Measurements from ENCODE around the gene PROKR2. TPM values are rescaled to one million over a fixed set of nuclear protein-coding genes. Genes with fewer than 3 reads are reported as not detected.

The PROKR2 gene
- total RNA-seq, 2 donors from 2014 or later: not detected

DNA sequence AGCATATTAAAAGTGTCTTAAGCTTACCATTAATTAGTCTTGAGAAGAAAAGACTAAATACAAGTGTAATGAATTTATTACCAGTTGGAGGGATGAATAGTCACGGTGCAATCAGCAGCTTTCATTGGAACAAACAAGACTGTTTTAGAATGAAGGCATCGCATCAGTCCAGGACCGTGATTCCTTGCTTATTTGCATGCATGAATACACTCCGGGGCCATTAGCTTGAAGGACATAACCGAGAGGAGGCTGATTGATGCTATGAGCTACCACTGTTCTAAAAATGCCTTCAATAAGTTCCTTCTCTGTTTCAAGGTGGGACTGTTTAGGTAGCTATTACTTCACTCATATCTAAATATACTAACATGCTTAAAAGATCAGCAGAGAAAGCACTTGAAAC, 17.9 kb downstream of the PROKR2 start:
- peaks cover 6% of the 10 kb centered on the region for H3K27me3 Mint-ChIP-seq (ENCODE audit: insufficient read depth)
- H3K27me3 ChIP-seq (ENCODE audit: control insufficient read depth, insufficient read depth, low read length, poor library complexity, severe bottlenecking): peaks cover 20% of the 10 kb centered on the region
- WGBS, 2 experiments (ENCODE audit: insufficient coverage in 1 of 2, insufficient read length in 1 of 2): 91 to 97% methylated on average over 5 of the region's 5 CpGs

DNA sequence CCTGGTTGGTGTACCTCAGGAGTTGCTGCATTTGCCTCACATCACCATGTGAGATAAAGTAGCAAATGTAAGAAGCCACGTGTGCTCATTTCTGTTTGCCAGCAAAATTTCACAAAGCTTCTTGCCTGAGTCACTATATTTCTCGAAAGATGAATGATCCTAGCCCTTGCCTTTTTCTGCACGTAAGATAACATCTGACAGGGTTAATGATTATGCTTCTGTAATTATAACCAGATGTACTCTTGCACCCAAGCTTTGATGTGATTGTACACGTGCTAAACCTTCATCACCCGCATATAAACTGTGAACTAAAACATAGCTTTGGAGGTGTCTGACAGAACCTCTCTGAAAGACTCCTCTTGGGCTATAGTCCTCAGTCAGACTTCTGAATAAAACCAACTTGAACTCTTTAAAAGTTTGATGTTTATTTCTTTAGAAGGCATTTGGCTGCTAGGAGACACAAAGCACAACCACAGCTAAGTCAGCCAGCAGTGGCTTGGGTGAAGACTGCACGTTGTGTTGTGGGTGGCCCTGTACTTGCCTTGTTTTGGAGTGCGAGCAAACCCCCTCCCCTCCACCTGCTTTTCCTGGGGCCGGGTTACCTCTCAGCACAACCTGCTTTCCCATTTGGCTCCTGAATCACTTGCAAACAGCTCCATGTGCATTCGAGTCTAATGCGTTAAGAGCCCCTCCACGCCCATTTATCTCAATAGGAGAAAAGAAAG, 19.3 kb downstream of the PROKR2 start:
- Histone ChIP-seq H3K27me3 (ENCODE audit: control insufficient read depth, insufficient read depth, low read length, poor library complexity, severe bottlenecking) (peaks cover 25% of the 10 kb centered on the region), H3K9me3 (ENCODE audit: control insufficient read depth, low read length) (no peaks in the 10 kb centered on the region), H3K36me3 (ENCODE audit: control insufficient read depth, insufficient read depth, low read length) (no peaks in the 10 kb centered on the region), H3K4me1 (ENCODE audit: control insufficient read depth, insufficient read depth, low read length) (no peaks in the 10 kb centered on the region), H3K4me3 (ENCODE audit: low read length) (no peak overlapping the region), H3K9ac (ENCODE audit: extremely low read depth, low read length, poor library complexity, severe bottlenecking) (no peak overlapping the region), H3K27ac (ENCODE audit: low read depth, low read length) (no peak overlapping the region)
- Mint-ChIP-seq H3K27ac (no peak overlapping the region), H3K9me3 (no peaks in the 10 kb centered on the region), H3K4me1 (no peaks in the 10 kb centered on the region), H3K36me3 (ENCODE audit: low read depth) (no peaks in the 10 kb centered on the region), H3K4me3 (no peak overlapping the region), H3K27me3 (ENCODE audit: insufficient read depth) (peaks cover 10% of the 10 kb centered on the region)
- TF ChIP-seq, protein P1, sequence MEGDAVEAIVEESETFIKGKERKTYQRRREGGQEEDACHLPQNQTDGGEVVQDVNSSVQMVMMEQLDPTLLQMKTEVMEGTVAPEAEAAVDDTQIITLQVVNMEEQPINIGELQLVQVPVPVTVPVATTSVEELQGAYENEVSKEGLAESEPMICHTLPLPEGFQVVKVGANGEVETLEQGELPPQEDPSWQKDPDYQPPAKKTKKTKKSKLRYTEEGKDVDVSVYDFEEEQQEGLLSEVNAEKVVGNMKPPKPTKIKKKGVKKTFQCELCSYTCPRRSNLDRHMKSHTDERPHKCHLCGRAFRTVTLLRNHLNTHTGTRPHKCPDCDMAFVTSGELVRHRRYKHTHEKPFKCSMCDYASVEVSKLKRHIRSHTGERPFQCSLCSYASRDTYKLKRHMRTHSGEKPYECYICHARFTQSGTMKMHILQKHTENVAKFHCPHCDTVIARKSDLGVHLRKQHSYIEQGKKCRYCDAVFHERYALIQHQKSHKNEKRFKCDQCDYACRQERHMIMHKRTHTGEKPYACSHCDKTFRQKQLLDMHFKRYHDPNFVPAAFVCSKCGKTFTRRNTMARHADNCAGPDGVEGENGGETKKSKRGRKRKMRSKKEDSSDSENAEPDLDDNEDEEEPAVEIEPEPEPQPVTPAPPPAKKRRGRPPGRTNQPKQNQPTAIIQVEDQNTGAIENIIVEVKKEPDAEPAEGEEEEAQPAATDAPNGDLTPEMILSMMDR (conservative IDR thresholded peaks at IDR 0.05): no peak
- no peak for DNase-seq
- WGBS, 2 experiments (ENCODE audit: insufficient coverage in 1 of 2, insufficient read length in 1 of 2): 79 to 90% methylated on average over 8 to 11 of the region's 11 CpGs

More for the DNA sequence above, 17.9 kb downstream of the PROKR2 start:
- H3K36me3 ChIP-seq (ENCODE audit: control insufficient read depth, insufficient read depth, low read length): no peaks in the 10 kb centered on the region
- H3K4me3 ChIP-seq (ENCODE audit: low read length): no peak overlapping the region
- no peak overlapping the region for H3K9ac ChIP-seq (ENCODE audit: extremely low read depth, low read length, poor library complexity, severe bottlenecking)
- no peaks in the 10 kb centered on the region for H3K4me1 ChIP-seq (ENCODE audit: control insufficient read depth, insufficient read depth, low read length)
- H3K4me1 Mint-ChIP-seq: no peaks in the 10 kb centered on the region
- DNase-seq: no peak
- no peak overlapping the region for H3K4me3 Mint-ChIP-seq
- no peak overlapping the region for H3K27ac ChIP-seq (ENCODE audit: low read depth, low read length)
- no peaks in the 10 kb centered on the region for H3K36me3 Mint-ChIP-seq (ENCODE audit: low read depth)
- H3K9me3 Mint-ChIP-seq: no peaks in the 10 kb centered on the region
- TF ChIP-seq, protein P1 (conservative IDR thresholded peaks at IDR 0.05): no peak
- no peaks in the 10 kb centered on the region for H3K9me3 ChIP-seq (ENCODE audit: control insufficient read depth, low read length)
- H3K27ac Mint-ChIP-seq: no peak overlapping the region

DNA sequence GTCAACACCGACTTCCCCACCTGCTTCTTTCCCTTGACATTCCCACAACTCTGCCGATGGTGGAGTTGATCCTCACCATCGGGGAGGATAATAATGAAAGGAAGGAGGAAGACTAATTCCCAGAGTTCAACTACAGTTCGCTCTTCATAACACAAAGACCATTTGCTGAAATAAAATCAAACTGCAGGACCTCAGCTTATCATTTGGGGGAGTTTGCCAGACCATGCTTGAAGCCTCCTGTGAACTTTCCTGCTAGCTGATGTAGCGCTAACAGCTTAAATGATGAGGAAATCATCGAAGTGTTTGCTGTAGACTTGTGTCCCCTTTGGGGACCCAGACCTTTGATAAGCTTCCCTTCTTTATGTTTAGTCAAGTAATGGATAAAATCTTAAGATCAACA, 26.2 kb downstream of the PROKR2 start:
- no peaks in the 10 kb centered on the region for H3K36me3 ChIP-seq (ENCODE audit: control insufficient read depth, insufficient read depth, low read length)
- Mint-ChIP-seq H3K9me3 (peaks cover 23% of the 10 kb centered on the region), H3K27ac (no peak overlapping the region), H3K4me1 (no peaks in the 10 kb centered on the region), H3K27me3 (ENCODE audit: insufficient read depth) (peaks cover 19% of the 10 kb centered on the region), H3K4me3 (no peak overlapping the region), H3K36me3 (ENCODE audit: low read depth) (no peaks in the 10 kb centered on the region)
- H3K4me1 ChIP-seq (ENCODE audit: control insufficient read depth, insufficient read depth, low read length): no peaks in the 10 kb centered on the region
- H3K9ac ChIP-seq (ENCODE audit: extremely low read depth, low read length, poor library complexity, severe bottlenecking): no peak overlapping the region
- H3K27me3 ChIP-seq (ENCODE audit: control insufficient read depth, insufficient read depth, low read length, poor library complexity, severe bottlenecking): peaks cover 43% of the 10 kb centered on the region
- H3K9me3 ChIP-seq (ENCODE audit: control insufficient read depth, low read length): no peaks in the 10 kb centered on the region
- no peak overlapping the region for H3K4me3 ChIP-seq (ENCODE audit: low read length)
- no peak for DNase-seq
- WGBS, 2 experiments (ENCODE audit: insufficient coverage in 1 of 2, insufficient read length in 1 of 2): 83 to 100% methylated on average over 2 to 4 of the region's 6 CpGs
- H3K27ac ChIP-seq (ENCODE audit: low read depth, low read length): no peak overlapping the region
- TF ChIP-seq, protein P1 (conservative IDR thresholded peaks at IDR 0.05): no peak
